ENCODE measurements around the gene BBX. TPM values are rescaled to one million over a fixed set of nuclear protein-coding genes. Genes with fewer than 3 reads are reported as not detected.

The BBX gene
- total and polyA plus RNA-seq, 2 of the 13 experiments (the other 11 are each of a cell fraction or from before 2014, with no cell fraction given), result 13.7 to 23.2 TPM

- DNase-seq (ENCODE audit: low spot score) (no peak), ATAC-seq (no peak), FAIRE-seq (no peak)
- H3K27me3 ChIP-seq (ENCODE audit: control insufficient read depth in 1 of 2, insufficient read depth in 2 of 2, low read length in 2 of 2), result no peaks in the 10 kb centered on the region
- POLR2A ChIA-PET, result no interaction called here
- no peak overlapping the region for H2AFZ ChIP-seq (ENCODE audit: low read length)
- CTCF ChIA-PET (ENCODE audit: low intra/inter-chr PET ratio, low total read pairs), result no interaction called here
- no peaks in the 10 kb centered on the region for H4K20me1 ChIP-seq (ENCODE audit: insufficient read depth, low read length)
- no peak overlapping the region for H3K27ac ChIP-seq (ENCODE audit: extremely low read length, insufficient read depth, low read length)
- intact Hi-C loops (cut with micrococcal nuclease; ENCODE audit: unreplicated experiment) (loop anchor here (2.0 to 5.0 kb wide), 3 partner anchors 24 to 263 kb away; no protein-coding TSS in a partner anchor), in situ Hi-C loops (cut with HindIII; ENCODE audit: extremely low pct_ligation_motif_present, low pct_unique_long_range_greater_than_20kb) (no loop called here)
- no peaks in the 10 kb centered on the region for H3K9me3 ChIP-seq (ENCODE audit: low read length)
- no peak overlapping the region for H3K4me2 ChIP-seq (ENCODE audit: low read depth, low read length)
- H3K9ac ChIP-seq (ENCODE audit: insufficient read depth, low read depth, low read length), result no peak overlapping the region
- no peaks in the 10 kb centered on the region for H3K79me2 ChIP-seq (ENCODE audit: insufficient read depth, low read length)
- no peaks in the 10 kb centered on the region for H3K36me3 ChIP-seq (replicated peaks in 1 of 2; ENCODE audit: control insufficient read depth in 1 of 2, insufficient read depth in 2 of 2, low read length in 2 of 2)
- H3K4me3 ChIP-seq (replicated peaks in 1 of 3; ENCODE audit: insufficient read depth in 1 of 3, low read depth in 2 of 3, low read length in 3 of 3), result no peak overlapping the region
- no peaks in the 10 kb centered on the region for H3K4me1 ChIP-seq (ENCODE audit: insufficient read depth, low read length)
- no TSS peak for BruUV-seq (replicated peaks)
- no peak for TF ChIP-seq ZSCAN9 (CRISPR knock-in tag; IDR thresholded peaks at IDR 0.05; ENCODE audit: borderline replicate concordance)
- no peak for TF ChIP-seq SP2 (CRISPR knock-in tag; IDR thresholded peaks at IDR 0.05)
- no peak for TF ChIP-seq HOXA7 (CRISPR knock-in tag; IDR thresholded peaks at IDR 0.05)
- no peak for TF ChIP-seq HHEX (CRISPR knock-in tag; IDR thresholded peaks at IDR 0.05)
- TF ChIP-seq IRF2 (CRISPR knock-in tag; IDR thresholded peaks at IDR 0.05), result no peak
- TF ChIP-seq MEIS2 (CRISPR knock-in tag; IDR thresholded peaks at IDR 0.05), result no peak
- TF ChIP-seq, protein P1, sequence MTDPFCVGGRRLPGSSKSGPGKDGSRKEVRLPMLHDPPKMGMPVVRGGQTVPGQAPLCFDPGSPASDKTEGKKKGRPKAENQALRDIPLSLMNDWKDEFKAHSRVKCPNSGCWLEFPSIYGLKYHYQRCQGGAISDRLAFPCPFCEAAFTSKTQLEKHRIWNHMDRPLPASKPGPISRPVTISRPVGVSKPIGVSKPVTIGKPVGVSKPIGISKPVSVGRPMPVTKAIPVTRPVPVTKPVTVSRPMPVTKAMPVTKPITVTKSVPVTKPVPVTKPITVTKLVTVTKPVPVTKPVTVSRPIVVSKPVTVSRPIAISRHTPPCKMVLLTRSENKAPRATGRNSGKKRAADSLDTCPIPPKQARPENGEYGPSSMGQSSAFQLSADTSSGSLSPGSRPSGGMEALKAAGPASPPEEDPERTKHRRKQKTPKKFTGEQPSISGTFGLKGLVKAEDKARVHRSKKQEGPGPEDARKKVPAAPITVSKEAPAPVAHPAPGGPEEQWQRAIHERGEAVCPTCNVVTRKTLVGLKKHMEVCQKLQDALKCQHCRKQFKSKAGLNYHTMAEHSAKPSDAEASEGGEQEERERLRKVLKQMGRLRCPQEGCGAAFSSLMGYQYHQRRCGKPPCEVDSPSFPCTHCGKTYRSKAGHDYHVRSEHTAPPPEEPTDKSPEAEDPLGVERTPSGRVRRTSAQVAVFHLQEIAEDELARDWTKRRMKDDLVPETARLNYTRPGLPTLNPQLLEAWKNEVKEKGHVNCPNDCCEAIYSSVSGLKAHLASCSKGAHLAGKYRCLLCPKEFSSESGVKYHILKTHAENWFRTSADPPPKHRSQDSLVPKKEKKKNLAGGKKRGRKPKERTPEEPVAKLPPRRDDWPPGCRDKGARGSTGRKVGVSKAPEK (CRISPR knock-in tag; IDR thresholded peaks at IDR 0.05; ENCODE audit: borderline replicate concordance), result no peak
- no peak for TF ChIP-seq PRMT3 (CRISPR knock-in tag; IDR thresholded peaks at IDR 0.05; ENCODE audit: borderline replicate concordance, low read depth)
- TF ChIP-seq GPN1 (CRISPR knock-in tag; IDR thresholded peaks at IDR 0.05; ENCODE audit: borderline replicate concordance), result no peak
- TF ChIP-seq MBNL3 (CRISPR knock-in tag; conservative IDR thresholded peaks at IDR 0.05), result no peak
- no peak for TF ChIP-seq ZNF282 (IDR thresholded peaks at IDR 0.05; ENCODE audit: partially characterized antibody)
- WGBS (ENCODE audit: low lambda C conversion rate), result 96% methylated on average over 2 of the region's 2 CpGs
Observed at GRCh38 chr3:107664614-107665013, 141.9 kb downstream of the BBX start.
